K562 (cell line): ENCODE measurements around the gene BEST2. TPM values are rescaled to one million over a fixed set of nuclear protein-coding genes. Genes with fewer than 3 reads are reported as not detected.

Experiments used
- ATF2 ChIP-seq: sonication (generic); formaldehyde crosslinking; IDR thresholded peaks from 2 replicates; pipeline ENCODE4 v1.8.1; 2022; ENCODE audit warnings: missing genetic modification reagents
- ATF4 ChIP-seq: fragments of 450-650 bp; formaldehyde crosslinking; IDR thresholded peaks from 2 replicates; pipeline ENCODE4 v1.4.0; 2022; ENCODE audit warnings: mild to moderate bottlenecking, moderate library complexity
- ATF6 ChIP-seq: sonication (generic); formaldehyde crosslinking; IDR thresholded peaks from 2 replicates; pipeline ENCODE4 v1.4.0; 2020; ENCODE audit warnings: mild to moderate bottlenecking, missing genetic modification reagents
- GATA2 ChIP-seq: sonication (generic); formaldehyde crosslinking; IDR thresholded peaks from 2 replicates; pipeline ENCODE4 v1.4.0; 2020; ENCODE audit warnings: mild to moderate bottlenecking, missing genetic modification reagents
- KLF16 ChIP-seq: IDR thresholded peaks from 2 replicates; pipeline ENCODE4 v1.6.1; 2016; ENCODE audit warnings: antibody characterized with exemption
- KLF6 ChIP-seq: fragments of 250-450 bp; sonication (Bioruptor Pico); IDR thresholded peaks from 2 replicates; pipeline ENCODE4 v1.4.0; 2020; ENCODE audit warnings: mild to moderate bottlenecking, moderate library complexity, borderline replicate concordance
- MIER1 ChIP-seq: fragments of 450-650 bp; IDR thresholded peaks from 2 replicates; pipeline ENCODE4 v1.6.1; 2016; ENCODE audit warnings: antibody characterized with exemption, mild to moderate bottlenecking, low read depth
- NR3C1 ChIP-seq: sonication (generic); formaldehyde crosslinking; IDR thresholded peaks from 2 replicates; pipeline ENCODE4 v1.8.1; 2022; ENCODE audit warnings: missing genetic modification reagents
- NR4A1 ChIP-seq, 2 experiments: fragments of 250-450 bp in 1 of 2; fragments of 450-650 bp in 1 of 2; sonication (Bioruptor Pico) in 1 of 2; IDR thresholded peaks; 2 replicates each; pipeline versions ENCODE4 v1.4.0 to v1.6.1; 2016 to 2020; ENCODE audit warnings: mild to moderate bottlenecking in 2 of 2, missing compliant biosample characterization in 1 of 2, missing genetic modification characterization in 1 of 2, moderate library complexity in 1 of 2
- SUPT5H ChIP-seq: fragments of 450-650 bp; IDR thresholded peaks from 2 replicates; pipeline ENCODE4 v1.6.1; 2016
- ZNF561 ChIP-seq: fragments of 450-650 bp; formaldehyde crosslinking; conservative IDR thresholded peaks from 2 replicates; pipeline ENCODE4 v1.4.0; 2020; ENCODE audit warnings: mild to moderate bottlenecking, moderate library complexity
- ZSCAN32 ChIP-seq: fragments of 450-650 bp; formaldehyde crosslinking; IDR thresholded peaks from 2 replicates; pipeline ENCODE4 v1.4.0; 2020; ENCODE audit warnings: mild to moderate bottlenecking, moderate library complexity
- polyA plus RNA-seq, 8 experiments: library from polyadenylated mRNA; depleted of rRNA in 4 of 8; stranded (reverse) in 5 of 8; unstranded in 3 of 8; fragments of >200 nt; fragmentation: Nextera tagmentation in 2 of 8; fragmentation: Illumina TruSeq in 1 of 8; extraction: Ambion mirVana in 2 of 8; extraction: Trizol in 1 of 8; gene quantifications; 2 replicates each; pipeline versions ENCODE4 v1.2.1 to v1.2.3, GENCODE V29; 2011 to 2014; ENCODE audit warnings: inconsistent platforms in 1 of 8, missing spikeins in 1 of 8
- total RNA-seq, 7 experiments: library from RNA; depleted of rRNA in 6 of 7; stranded (reverse); fragments of >200 nt in 6 of 7; fragmentation: Illumina TruSeq in 2 of 7; extraction: Trizol in 2 of 7; gene quantifications; 2 replicates each; pipeline versions ENCODE4 v1.2.1 to v1.2.3, GENCODE V29; 2011 to 2021; ENCODE audit warnings: low replicate concordance in 1 of 7
- TF ChIP-seq, protein P1 (sequence below), 2 experiments: fragments of 450-650 bp in 1 of 2; sonication (generic) in 1 of 2; formaldehyde crosslinking in 1 of 2; IDR thresholded peaks; 2 replicates each; pipeline versions ENCODE4 v1.7.1 to v1.9.0; 2016 to 2022; ENCODE audit warnings: inconsistent platforms in 1 of 2, mild to moderate bottlenecking in 1 of 2, missing genetic modification reagents in 1 of 2

The BEST2 gene
- total and polyA plus RNA-seq, 9 of the 15 experiments (the other 6 are each of a cell fraction or from before 2014, with no cell fraction given), result not detected

DNA sequence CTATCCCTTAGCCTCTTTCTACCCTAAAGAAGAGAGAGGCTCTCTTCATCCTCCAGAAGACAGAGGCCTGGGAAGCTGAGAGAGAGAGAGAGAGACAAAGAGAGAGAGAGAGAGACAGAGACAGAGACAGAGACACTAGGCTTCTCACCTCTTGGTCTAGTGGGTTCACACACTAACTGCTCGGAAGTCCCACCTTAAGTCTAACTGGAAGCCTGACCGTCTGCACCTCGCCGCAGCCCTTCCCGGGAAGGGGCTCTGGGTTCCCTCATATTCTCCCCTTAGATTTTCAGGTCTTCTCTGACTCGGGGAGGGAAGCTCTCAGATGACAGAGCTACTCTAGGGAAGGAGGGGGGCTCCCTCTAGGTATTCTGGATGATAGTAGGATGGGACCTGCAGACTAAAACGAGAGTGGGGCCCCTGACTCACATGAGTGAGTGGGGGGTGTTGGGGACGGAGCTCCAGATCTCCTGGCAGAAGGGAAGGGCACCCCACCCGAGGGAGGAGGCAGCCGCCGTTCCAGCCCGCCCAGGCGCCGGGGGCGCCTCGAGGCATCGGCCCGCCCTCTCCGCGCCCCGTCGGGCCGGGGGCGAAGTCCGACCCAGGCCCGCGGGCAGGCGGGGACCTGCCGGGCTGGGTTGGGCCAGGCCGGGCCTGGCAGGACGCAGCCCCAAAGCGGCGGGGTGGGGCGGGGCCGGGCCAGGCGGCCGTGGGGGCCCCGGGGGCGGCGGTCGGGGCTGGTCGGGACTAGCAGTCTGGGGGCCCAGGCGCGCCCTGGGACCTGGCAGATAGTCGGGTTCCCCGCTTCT is 37.7 kb downstream of the BEST2 start (continued):
- TF ChIP-seq NR4A1 (CRISPR knock-in tag; IDR thresholded peaks at IDR 0.05) (no peak), NR4A1 (tag; IDR thresholded peaks at IDR 0.05) (0 out of 2 replicates have a peak, but pooled peaks have one; percentile 24), KLF16 (no peak), ZSCAN32 (CRISPR knock-in tag) (no peak), KLF6 (CRISPR knock-in tag) (no peak), ATF4 (CRISPR knock-in tag) (no peak), SUPT5H (no peak; the same call in 1 of the 2 replicates), NR3C1 (CRISPR knock-in tag) (no peak), GATA2 (CRISPR knock-in tag) (no peak), ATF6 (CRISPR knock-in tag) (no peak), ATF2 (CRISPR knock-in tag) (no peak), ZNF561 (CRISPR knock-in tag) (no peak), MIER1 (peak; percentile 40; the same call in 1 of the 2 replicates)
- TF ChIP-seq, protein P1, sequence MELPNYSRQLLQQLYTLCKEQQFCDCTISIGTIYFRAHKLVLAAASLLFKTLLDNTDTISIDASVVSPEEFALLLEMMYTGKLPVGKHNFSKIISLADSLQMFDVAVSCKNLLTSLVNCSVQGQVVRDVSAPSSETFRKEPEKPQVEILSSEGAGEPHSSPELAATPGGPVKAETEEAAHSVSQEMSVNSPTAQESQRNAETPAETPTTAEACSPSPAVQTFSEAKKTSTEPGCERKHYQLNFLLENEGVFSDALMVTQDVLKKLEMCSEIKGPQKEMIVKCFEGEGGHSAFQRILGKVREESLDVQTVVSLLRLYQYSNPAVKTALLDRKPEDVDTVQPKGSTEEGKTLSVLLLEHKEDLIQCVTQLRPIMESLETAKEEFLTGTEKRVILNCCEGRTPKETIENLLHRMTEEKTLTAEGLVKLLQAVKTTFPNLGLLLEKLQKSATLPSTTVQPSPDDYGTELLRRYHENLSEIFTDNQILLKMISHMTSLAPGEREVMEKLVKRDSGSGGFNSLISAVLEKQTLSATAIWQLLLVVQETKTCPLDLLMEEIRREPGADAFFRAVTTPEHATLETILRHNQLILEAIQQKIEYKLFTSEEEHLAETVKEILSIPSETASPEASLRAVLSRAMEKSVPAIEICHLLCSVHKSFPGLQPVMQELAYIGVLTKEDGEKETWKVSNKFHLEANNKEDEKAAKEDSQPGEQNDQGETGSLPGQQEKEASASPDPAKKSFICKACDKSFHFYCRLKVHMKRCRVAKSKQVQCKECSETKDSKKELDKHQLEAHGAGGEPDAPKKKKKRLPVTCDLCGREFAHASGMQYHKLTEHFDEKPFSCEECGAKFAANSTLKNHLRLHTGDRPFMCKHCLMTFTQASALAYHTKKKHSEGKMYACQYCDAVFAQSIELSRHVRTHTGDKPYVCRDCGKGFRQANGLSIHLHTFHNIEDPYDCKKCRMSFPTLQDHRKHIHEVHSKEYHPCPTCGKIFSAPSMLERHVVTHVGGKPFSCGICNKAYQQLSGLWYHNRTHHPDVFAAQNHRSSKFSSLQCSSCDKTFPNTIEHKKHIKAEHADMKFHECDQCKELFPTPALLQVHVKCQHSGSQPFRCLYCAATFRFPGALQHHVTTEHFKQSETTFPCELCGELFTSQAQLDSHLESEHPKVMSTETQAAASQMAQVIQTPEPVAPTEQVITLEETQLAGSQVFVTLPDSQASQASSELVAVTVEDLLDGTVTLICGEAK (IDR thresholded peaks at IDR 0.05), result 0 out of 2 replicates have a peak, but pooled peaks have one; percentile 32
- TF ChIP-seq, protein P1 (CRISPR knock-in tag; IDR thresholded peaks at IDR 0.05), result no peak
